GM12864 (cell line): Measurements from ENCODE around the gene HYOU1.
A peak's percentile ranks its signal among the peaks of the same experiment; 100 is the strongest.

Source experiments
- DNase-seq: peaks from one replicate; pipeline ENCODE4 v3.0.0-alpha.2; 2011; ENCODE audit warnings: low read depth
- H3K4me3 ChIP-seq: 2 replicates; pipeline ENCODE4 v1.5.1; 2011; ENCODE audit warnings: mild to moderate bottlenecking, low read depth, low read length, control low read depth
- CTCF ChIP-seq: IDR thresholded peaks from 2 replicates; pipeline ENCODE4 v1.5.1; 2011; ENCODE audit warnings: low read depth, mild to moderate bottlenecking, moderate library complexity, low read length, control low read depth, inconsistent platforms; ENCODE audit errors: missing control alignments

The HYOU1 gene

GRCh38 chr11:119091966-119092879 is 35.2 kb upstream of the HYOU1 start:
- TF ChIP-seq CTCF, result no peak
- no peak for DNase-seq
- peak overlapping the region; percentile 77 for H3K4me3 ChIP-seq

- no peak overlapping the region; the same call in 1 of the 2 replicates for H3K4me3 ChIP-seq
- TF ChIP-seq CTCF, result no peak
- no peak for DNase-seq
Measured at GRCh38 chr11:119091178-119091577, 34.2 kb upstream of the HYOU1 start.

GRCh38 chr11:119089319-119089718 is 32.3 kb upstream of the HYOU1 start:
- H3K4me3 ChIP-seq, result no peak overlapping the region
- no peak for TF ChIP-seq CTCF
- DNase-seq, result no peak

- no peak for TF ChIP-seq CTCF
- no peak overlapping the region for H3K4me3 ChIP-seq
- no peak for DNase-seq
Measured at GRCh38 chr11:119088406-119088805, 31.4 kb upstream of the HYOU1 start.

- DNase-seq, result no peak
- TF ChIP-seq CTCF, result no peak
- no peak overlapping the region for H3K4me3 ChIP-seq
Measured at GRCh38 chr11:119087747-119088241, 30.8 kb upstream of the HYOU1 start.

- no peak for TF ChIP-seq CTCF
- H3K4me3 ChIP-seq, result no peak overlapping the region
- no peak for DNase-seq
Measured at GRCh38 chr11:119087123-119087522, 30.1 kb upstream of the HYOU1 start.

- peak overlapping the region; percentile 80 for H3K4me3 ChIP-seq
- no peak for TF ChIP-seq CTCF
- no peak for DNase-seq
Measured at GRCh38 chr11:119085437-119085847, 28.4 kb upstream of the HYOU1 start.
